K562 (cell line): ENCODE results near the gene ZNF165. TPM values are rescaled to one million over a fixed set of nuclear protein-coding genes. Genes with fewer than 3 reads are reported as not detected.

Source experiments
- ATAC-seq: fragments of 200-7000 bp; cut with Tn5 transposase; 3 replicates; pipeline ENCODE4 v1.9.1; 2020; ENCODE audit warnings: moderate library complexity
- BruUV-seq: library from RNA; stranded (reverse); fragments of 400-500 nt; replicated peaks from 2 replicates; lab custom pipeline; 2021; lab: Mats Ljungman, UMichigan
- CTCF ChIA-PET: fragments of 300-600 bp; formaldehyde crosslinking; extraction: SDS; loops from one replicate; lab custom pipeline; 2021; ENCODE audit warnings: low intra/inter-chr PET ratio; lab: Yijun Ruan, JAX
- POLR2A ChIA-PET: fragments of 300-600, 350-650 bp; sonication (Branson Sonifier 250); formaldehyde crosslinking; extraction: SDS; loops from one replicate; lab custom pipeline; 2021; ENCODE audit warnings: antibody characterized with exemption, inconsistent platforms; lab: Yijun Ruan, JAX
- DNase-seq, 4 experiments: peaks; one replicate each; pipeline versions ENCODE4 v3.0.0 to v3.0.0-alpha.2; 2011 to 2018; ENCODE audit warnings: low spot score in 3 of 4, mixed read lengths in 3 of 4; ENCODE audit errors: extremely low read depth in 1 of 4
- FAIRE-seq: peaks from 2 replicates; lab custom pipeline; 2011; peaks lifted over from hg19 to GRCh38; lab: Jason Lieb, UNC
- H2AFZ ChIP-seq: 2 replicates; pipeline ENCODE4 v1.6.0; 2011; ENCODE audit warnings: low read depth, low read length, control low read depth, inconsistent platforms
- H3K27ac ChIP-seq: fragments of 200-600 bp; 3 replicates; pipeline ENCODE4 v1.8.0; 2011; ENCODE audit warnings: low read depth, mild to moderate bottlenecking, control low read depth, inconsistent platforms, low read length, moderate library complexity, mixed read lengths; ENCODE audit errors: extremely low read depth
- H3K27me3 ChIP-seq, 2 experiments: fragments of 300-600 bp in 1 of 2; 2 replicates in 1 of 2; 3 replicates in 1 of 2; pipeline versions ENCODE4 v1.6.0 to v1.8.0; 2011; ENCODE audit warnings: inconsistent platforms in 2 of 2, low read length in 2 of 2, mild to moderate bottlenecking in 1 of 2, mixed read lengths in 1 of 2, moderate library complexity in 1 of 2; ENCODE audit not compliant: control insufficient read depth in 2 of 2, insufficient read depth in 2 of 2
- H3K36me3 ChIP-seq: fragments of 300-600 bp; 3 replicates; pipeline ENCODE4 v1.8.0; 2011; ENCODE audit warnings: mild to moderate bottlenecking, low read length, inconsistent platforms; ENCODE audit not compliant: control insufficient read depth, insufficient read depth
- H3K4me1 ChIP-seq, 2 experiments: fragments of 200-600 bp in 1 of 2; replicated peaks in 1 of 2; 2 replicates in 1 of 2; 3 replicates in 1 of 2; pipeline versions ENCODE4 v1.5.1 to v1.8.0; 2011; ENCODE audit warnings: inconsistent platforms in 2 of 2, low read length in 2 of 2, mild to moderate bottlenecking in 1 of 2, mixed read lengths in 1 of 2, moderate library complexity in 1 of 2; ENCODE audit not compliant: control insufficient read depth in 2 of 2, insufficient read depth in 2 of 2
- H3K4me2 ChIP-seq: 2 replicates; pipeline ENCODE4 v1.6.1; 2011; ENCODE audit warnings: low read length, control low read depth, inconsistent platforms, mixed read lengths; ENCODE audit not compliant: insufficient read depth
- H3K4me3 ChIP-seq: fragments of 200-600 bp; sonication (generic), shearing (Covaris generic); 2 replicates; pipeline ENCODE4 v1.5.1; 2016; ENCODE audit warnings: control low read depth, inconsistent platforms
- H3K79me2 ChIP-seq: fragments of 200-600 bp; 3 replicates; pipeline ENCODE4 v1.8.0; 2011; ENCODE audit warnings: low read length, inconsistent platforms; ENCODE audit not compliant: control insufficient read depth, insufficient read depth
- H3K9ac ChIP-seq, 2 experiments: 2 replicates each; pipeline versions ENCODE4 v1.6.0 to v1.6.1; 2011; ENCODE audit warnings: low read depth in 2 of 2, low read length in 2 of 2, control low read depth in 1 of 2, inconsistent platforms in 1 of 2, mild to moderate bottlenecking in 1 of 2, mixed read lengths in 1 of 2; ENCODE audit not compliant: insufficient read depth in 1 of 2
- H3K9me1 ChIP-seq: one replicate; pipeline ENCODE4 v1.6.0; 2011; ENCODE audit warnings: inconsistent platforms, mild to moderate bottlenecking, low read length, moderate library complexity; ENCODE audit not compliant: control insufficient read depth, insufficient read depth
- H3K9me3 ChIP-seq: replicated peaks from 2 replicates; pipeline ENCODE4 v1.5.1; 2011; ENCODE audit warnings: low read depth, low read length, inconsistent platforms; ENCODE audit not compliant: control insufficient read depth, insufficient read depth
- H4K20me1 ChIP-seq: replicated peaks from 2 replicates; pipeline ENCODE4 v1.6.1; 2011; ENCODE audit warnings: low read length, inconsistent platforms, mixed read lengths; ENCODE audit not compliant: control insufficient read depth, insufficient read depth
- BCL6 ChIP-seq: fragments of 250-450 bp; sonication (Bioruptor Pico); IDR thresholded peaks from 2 replicates; pipeline ENCODE4 v1.4.0; 2020
- C11orf30 ChIP-seq: fragments of 450-650 bp; IDR thresholded peaks from 2 replicates; pipeline ENCODE4 v1.6.1; 2016; ENCODE audit warnings: low read depth, mild to moderate bottlenecking
- CTBP1 ChIP-seq: fragments of 450-650 bp; IDR thresholded peaks from 2 replicates; pipeline ENCODE4 v1.6.1; 2016; ENCODE audit warnings: borderline replicate concordance
- ETV5 ChIP-seq: sonication (generic); formaldehyde crosslinking; IDR thresholded peaks from 2 replicates; pipeline ENCODE4 v1.4.0; 2020; ENCODE audit warnings: low read depth, mild to moderate bottlenecking, missing genetic modification reagents
- EWSR1 ChIP-seq: fragments of 450-650 bp; IDR thresholded peaks from 2 replicates; pipeline ENCODE4 v1.6.1; 2018; ENCODE audit warnings: borderline replicate concordance, mild to moderate bottlenecking, low read depth, moderate library complexity; ENCODE audit not compliant: partially characterized antibody
- FUS ChIP-seq: fragments of 200-400 bp; formaldehyde crosslinking; optimal IDR thresholded peaks from 2 replicates; pipeline ENCODE3; 2017; ENCODE audit warnings: low read depth, low read length
- KAT2B ChIP-seq: IDR thresholded peaks from one replicate; pipeline ENCODE4 v1.6.1; 2012; ENCODE audit warnings: low read depth, mild to moderate bottlenecking, control low read depth, inconsistent platforms, low read length, moderate library complexity
- KAT8 ChIP-seq: fragments of 450-650 bp; IDR thresholded peaks from 2 replicates; pipeline ENCODE4 v1.6.1; 2016; ENCODE audit warnings: low read depth, mild to moderate bottlenecking
- KLF1 ChIP-seq: fragments of 450-650 bp; IDR thresholded peaks from 2 replicates; pipeline ENCODE4 v1.6.1; 2016; ENCODE audit warnings: missing genetic modification characterization, missing compliant biosample characterization
- MAFF ChIP-seq: IDR thresholded peaks from 2 replicates; pipeline ENCODE4 v1.6.1; 2012; ENCODE audit warnings: low read length, improper control_type of control experiment
- MAFG ChIP-seq: fragments of 450-650 bp; conservative IDR thresholded peaks from 2 replicates; pipeline ENCODE4 v1.6.1; 2016; ENCODE audit warnings: missing genetic modification characterization, missing compliant biosample characterization
- MAFK ChIP-seq: IDR thresholded peaks from 2 replicates; pipeline ENCODE4 v1.6.1; 2011; ENCODE audit warnings: low read length, improper control_type of control experiment
- MBD2 ChIP-seq: sonication (generic); IDR thresholded peaks from 2 replicates; pipeline ENCODE4 v1.6.1; 2016; ENCODE audit warnings: low read depth, borderline replicate concordance
- NFE2 ChIP-seq: IDR thresholded peaks from 2 replicates; pipeline ENCODE4 v1.6.1; 2014; ENCODE audit warnings: antibody characterized with exemption, low read depth
- NR2C1 ChIP-seq, 2 experiments: fragments of 450-650 bp; IDR thresholded peaks; 2 replicates each; pipeline ENCODE4 v1.6.1; 2017; ENCODE audit warnings: mild to moderate bottlenecking in 2 of 2, antibody characterized with exemption in 1 of 2, inconsistent platforms in 1 of 2, missing compliant biosample characterization in 1 of 2, missing genetic modification characterization in 1 of 2
- PHTF2 ChIP-seq: fragments of 250-450 bp; sonication (Bioruptor Pico); IDR thresholded peaks from 2 replicates; pipeline ENCODE4 v1.5.0; 2021; ENCODE audit warnings: mild to moderate bottlenecking
- SAFB2 ChIP-seq: fragments of 200-400 bp; formaldehyde crosslinking; IDR thresholded peaks from 2 replicates; pipeline ENCODE4 v1.6.1; 2018; ENCODE audit warnings: borderline replicate concordance, low read length, low read depth, moderate library complexity; ENCODE audit not compliant: severe bottlenecking
- TAF15 ChIP-seq: fragments of 200-400 bp; formaldehyde crosslinking; IDR thresholded peaks from 2 replicates; pipeline ENCODE4 v1.6.1; 2017; ENCODE audit warnings: mild to moderate bottlenecking, low read depth, low read length, moderate library complexity
- ZNF316 ChIP-seq: fragments of 450-650 bp; IDR thresholded peaks from 2 replicates; pipeline ENCODE4 v1.6.1; 2016
- ZNF347 ChIP-seq: fragments of 450-650 bp; formaldehyde crosslinking; IDR thresholded peaks from 2 replicates; pipeline ENCODE4 v1.4.0; 2020; ENCODE audit warnings: low read depth, mild to moderate bottlenecking, moderate library complexity
- ZNF431 ChIP-seq: sonication (generic); formaldehyde crosslinking; IDR thresholded peaks from 2 replicates; pipeline ENCODE4 v1.8.0; 2022; ENCODE audit warnings: mild to moderate bottlenecking, missing genetic modification reagents
- ZNF785 ChIP-seq: fragments of 250-450 bp; sonication (Bioruptor Pico); IDR thresholded peaks from 2 replicates; pipeline ENCODE4 v1.4.0; 2020; ENCODE audit warnings: mild to moderate bottlenecking
- ZSCAN29 ChIP-seq: fragments of 450-650 bp; IDR thresholded peaks from 2 replicates; pipeline ENCODE4 v1.6.1; 2017
- WGBS: fragments of 100-300 bp; shearing (Covaris generic); methylation state at CpG from one replicate; pipeline ENCODE4 v1.1.6; 2016; ENCODE audit warnings: low coverage, mixed read lengths; ENCODE audit not compliant: insufficient coverage; ENCODE audit errors: missing lambda C conversion rate; 5-methylcytosine and 5-hydroxymethylcytosine counted together
- in situ Hi-C: fragments of 300-500 bp; cut with MboI; formaldehyde crosslinking; loops from 4 replicates; pipeline ENCODE4 v1.15.0; 2018; ENCODE audit warnings: inconsistent platforms, mixed read lengths
- intact Hi-C: fragments of 100-400 bp; cut with micrococcal nuclease; formaldehyde crosslinking; loops from 2 replicates; pipeline ENCODE4 v1.14.2; 2022
- polyA plus RNA-seq, 8 experiments: library from polyadenylated mRNA; depleted of rRNA in 4 of 8; stranded (reverse) in 5 of 8; unstranded in 3 of 8; fragments of >200 nt; fragmentation: Nextera tagmentation in 2 of 8; fragmentation: Illumina TruSeq in 1 of 8; extraction: Ambion mirVana in 2 of 8; extraction: Trizol in 1 of 8; gene quantifications; 2 replicates each; pipeline versions ENCODE4 v1.2.1 to v1.2.3, GENCODE V29; 2011 to 2014; ENCODE audit warnings: inconsistent platforms in 1 of 8, missing spikeins in 1 of 8
- total RNA-seq, 7 experiments: library from RNA; depleted of rRNA in 6 of 7; stranded (reverse); fragments of >200 nt in 6 of 7; fragmentation: Illumina TruSeq in 2 of 7; extraction: Trizol in 2 of 7; gene quantifications; 2 replicates each; pipeline versions ENCODE4 v1.2.1 to v1.2.3, GENCODE V29; 2011 to 2021; ENCODE audit warnings: low replicate concordance in 1 of 7
- TF ChIP-seq, protein P1 (sequence below): sonication (generic); formaldehyde crosslinking; IDR thresholded peaks from 2 replicates; pipeline ENCODE4 v1.8.1; 2023; ENCODE audit warnings: mild to moderate bottlenecking, missing genetic modification reagents

ZNF165 gene
- total and polyA plus RNA-seq, 9 of the 15 experiments (the other 6 are each of a cell fraction or from before 2014, with no cell fraction given), result 0.82 to 3.6 (median 1.2) TPM

DNA sequence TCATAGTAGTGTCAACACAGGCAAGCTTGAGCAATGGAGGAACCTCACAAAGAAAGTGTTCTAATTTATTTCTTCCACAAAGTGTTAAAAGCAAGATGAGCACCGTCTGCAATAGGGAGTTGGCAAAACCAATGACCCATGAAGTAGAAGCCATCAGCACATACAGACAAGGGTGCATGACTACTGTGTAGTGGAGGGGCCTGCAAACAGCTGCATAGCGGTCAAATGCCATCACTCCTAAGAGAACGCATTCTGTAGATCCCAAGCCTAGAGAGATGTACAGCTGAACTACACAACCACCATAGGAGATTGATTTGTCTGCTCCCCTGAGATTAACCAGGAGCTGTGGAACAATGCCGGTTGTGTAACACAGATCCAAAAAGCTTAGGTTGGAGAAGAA, 26.8 kb upstream of the ZNF165 start (continued):
- TF ChIP-seq ZNF347 (CRISPR knock-in tag) (no peak), MBD2 (no peak)

- BruUV-seq, result no TSS peak
- POLR2A ChIA-PET, result interaction anchor here (1.2 kb wide), 1 partner anchor 9 kb away, joined by 3 read pairs; no protein-coding TSS in a partner anchor
These were observed 20.0 kb upstream of the ZNF165 start for GRCh38 chr6:28060405-28060804.

More at GRCh38 chr6:28060405-28060804, 20.0 kb upstream of the ZNF165 start:
- H3K27ac ChIP-seq, result no peak overlapping the region
- intact Hi-C loops, result no loop called here
- H3K9me1 ChIP-seq, result no peaks in the 10 kb centered on the region
- TF ChIP-seq MAFG (tag) (peak; percentile 36), C11orf30 (peak; percentile 82), BCL6 (CRISPR knock-in tag) (no peak), CTBP1 (peak; percentile 29; the same call in 1 of the 2 replicates), NR2C1 (IDR thresholded peaks at IDR 0.05) (no peak), NR2C1 (tag; IDR thresholded peaks at IDR 0.05) (no peak), ZNF316 (peak; percentile 53; the same call in 1 of the 2 replicates), ZNF785 (CRISPR knock-in tag) (no peak), PHTF2 (CRISPR knock-in tag) (no peak), ZNF431 (CRISPR knock-in tag) (no peak), KAT8 (no peak), KAT2B (no peak), MAFF (peak; percentile 54; the same call in 1 of the 2 replicates), KLF1 (tag) (no peak), EWSR1 (no peak), NFE2 (peak; percentile 51), TAF15 (no peak), ETV5 (CRISPR knock-in tag) (no peak), SAFB2 (no peak), FUS (no peak), MAFK (peak; percentile 43; the same call in 1 of the 2 replicates), ZSCAN29 (no peak)
- TF ChIP-seq, protein P1, sequence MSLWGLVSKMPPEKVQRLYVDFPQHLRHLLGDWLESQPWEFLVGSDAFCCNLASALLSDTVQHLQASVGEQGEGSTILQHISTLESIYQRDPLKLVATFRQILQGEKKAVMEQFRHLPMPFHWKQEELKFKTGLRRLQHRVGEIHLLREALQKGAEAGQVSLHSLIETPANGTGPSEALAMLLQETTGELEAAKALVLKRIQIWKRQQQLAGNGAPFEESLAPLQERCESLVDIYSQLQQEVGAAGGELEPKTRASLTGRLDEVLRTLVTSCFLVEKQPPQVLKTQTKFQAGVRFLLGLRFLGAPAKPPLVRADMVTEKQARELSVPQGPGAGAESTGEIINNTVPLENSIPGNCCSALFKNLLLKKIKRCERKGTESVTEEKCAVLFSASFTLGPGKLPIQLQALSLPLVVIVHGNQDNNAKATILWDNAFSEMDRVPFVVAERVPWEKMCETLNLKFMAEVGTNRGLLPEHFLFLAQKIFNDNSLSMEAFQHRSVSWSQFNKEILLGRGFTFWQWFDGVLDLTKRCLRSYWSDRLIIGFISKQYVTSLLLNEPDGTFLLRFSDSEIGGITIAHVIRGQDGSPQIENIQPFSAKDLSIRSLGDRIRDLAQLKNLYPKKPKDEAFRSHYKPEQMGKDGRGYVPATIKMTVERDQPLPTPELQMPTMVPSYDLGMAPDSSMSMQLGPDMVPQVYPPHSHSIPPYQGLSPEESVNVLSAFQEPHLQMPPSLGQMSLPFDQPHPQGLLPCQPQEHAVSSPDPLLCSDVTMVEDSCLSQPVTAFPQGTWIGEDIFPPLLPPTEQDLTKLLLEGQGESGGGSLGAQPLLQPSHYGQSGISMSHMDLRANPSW (CRISPR knock-in tag), result no peak
- TF ChIP-seq, all 486 proteins: peak for 7
- Histone ChIP-seq H4K20me1 (no peaks in the 10 kb centered on the region), H3K4me3 (no peak overlapping the region), H3K4me1 (no peaks in the 10 kb centered on the region; a peak in 1 of 5 replicates), H3K27me3 (no peaks in the 10 kb centered on the region), H3K9me3 (no peaks in the 10 kb centered on the region), H3K4me2 (no peak overlapping the region), H3K36me3 (no peaks in the 10 kb centered on the region), H2AFZ (no peak overlapping the region), H3K79me2 (no peaks in the 10 kb centered on the region), H3K9ac (no peak overlapping the region)
- no peak for ATAC-seq
- WGBS, result 6% methylated on average over 2 of the region's 2 CpGs
- no peak for DNase-seq
- CTCF ChIA-PET, result no interaction called here
- in situ Hi-C loops, result no loop called here
- no peak for FAIRE-seq
